SK-N-SH (cell line): Measurements from ENCODE around the gene DGUOK.

Experiments used
- ELF1 ChIP-seq: IDR thresholded peaks from 2 replicates; pipeline ENCODE4 v1.4.0; 2012
- EZH2phosphoT487 ChIP-seq: fragments of 200-600 bp; sonication (generic); IDR thresholded peaks from 2 replicates; pipeline ENCODE4 v1.6.1; 2017; ENCODE audit warnings: low read depth, mixed run types, mild to moderate bottlenecking, antibody characterized with exemption, moderate library complexity, borderline replicate concordance
- POLR2AphosphoS5 ChIP-seq: IDR thresholded peaks from 2 replicates; pipeline ENCODE4 v1.6.1; 2012; ENCODE audit warnings: low read depth, low read length
- RCOR1 ChIP-seq: fragments of 150-350 bp; IDR thresholded peaks from 2 replicates; pipeline ENCODE4 v1.6.1; 2017; ENCODE audit warnings: antibody characterized with exemption, low read length
- RXRA ChIP-seq: IDR thresholded peaks from 2 replicates; pipeline ENCODE4 v1.4.0; 2012; ENCODE audit warnings: low read depth, mild to moderate bottlenecking, borderline replicate concordance
- SIN3A ChIP-seq: IDR thresholded peaks from 2 replicates; pipeline ENCODE4 v1.6.1; 2012; ENCODE audit warnings: low read depth, mild to moderate bottlenecking, low read length, moderate library complexity, borderline replicate concordance
- SMC3 ChIP-seq: IDR thresholded peaks from 2 replicates; pipeline ENCODE4 v1.6.1; 2012; ENCODE audit warnings: low read depth, low read length, improper control_type of control experiment
- YY1 ChIP-seq: IDR thresholded peaks from 2 replicates; pipeline ENCODE4 v1.4.0; 2012; ENCODE audit warnings: low read depth, mild to moderate bottlenecking
- TF ChIP-seq, protein P1 (sequence below): fragments of 200-600 bp; sonication (generic); IDR thresholded peaks from 2 replicates; pipeline ENCODE4 v1.6.1; 2017; ENCODE audit warnings: antibody characterized with exemption, mild to moderate bottlenecking, moderate library complexity
- TF ChIP-seq, protein P2 (sequence below): IDR thresholded peaks from 2 replicates; pipeline ENCODE4 v1.6.1; 2012; ENCODE audit warnings: mild to moderate bottlenecking, low read depth, low read length, moderate library complexity

DNA sequence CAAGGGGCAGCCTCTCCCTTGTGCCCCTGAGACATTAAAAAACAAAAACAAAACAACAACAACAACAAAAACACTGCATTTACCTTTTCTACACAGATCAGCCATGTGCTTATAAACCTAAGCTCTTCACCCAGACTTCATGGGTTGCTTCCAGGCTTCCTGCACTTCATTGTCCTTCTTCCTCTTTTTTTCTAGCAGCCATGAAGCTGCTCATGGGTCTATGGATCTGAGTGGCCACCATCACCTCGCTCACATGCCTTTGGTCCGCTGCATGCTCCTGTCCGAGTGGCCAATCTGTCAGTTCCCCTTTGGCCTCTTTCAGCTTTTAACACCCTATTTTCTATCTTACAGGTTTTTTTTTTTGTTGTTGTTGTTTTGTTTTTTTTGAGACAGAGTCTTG lies 49.1 kb downstream of the DGUOK start:
- TF ChIP-seq, protein P1, sequence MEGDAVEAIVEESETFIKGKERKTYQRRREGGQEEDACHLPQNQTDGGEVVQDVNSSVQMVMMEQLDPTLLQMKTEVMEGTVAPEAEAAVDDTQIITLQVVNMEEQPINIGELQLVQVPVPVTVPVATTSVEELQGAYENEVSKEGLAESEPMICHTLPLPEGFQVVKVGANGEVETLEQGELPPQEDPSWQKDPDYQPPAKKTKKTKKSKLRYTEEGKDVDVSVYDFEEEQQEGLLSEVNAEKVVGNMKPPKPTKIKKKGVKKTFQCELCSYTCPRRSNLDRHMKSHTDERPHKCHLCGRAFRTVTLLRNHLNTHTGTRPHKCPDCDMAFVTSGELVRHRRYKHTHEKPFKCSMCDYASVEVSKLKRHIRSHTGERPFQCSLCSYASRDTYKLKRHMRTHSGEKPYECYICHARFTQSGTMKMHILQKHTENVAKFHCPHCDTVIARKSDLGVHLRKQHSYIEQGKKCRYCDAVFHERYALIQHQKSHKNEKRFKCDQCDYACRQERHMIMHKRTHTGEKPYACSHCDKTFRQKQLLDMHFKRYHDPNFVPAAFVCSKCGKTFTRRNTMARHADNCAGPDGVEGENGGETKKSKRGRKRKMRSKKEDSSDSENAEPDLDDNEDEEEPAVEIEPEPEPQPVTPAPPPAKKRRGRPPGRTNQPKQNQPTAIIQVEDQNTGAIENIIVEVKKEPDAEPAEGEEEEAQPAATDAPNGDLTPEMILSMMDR, result no peak
- TF ChIP-seq RXRA (no peak), YY1 (no peak), EZH2phosphoT487 (no peak), SIN3A (no peak), RCOR1 (no peak), SMC3 (no peak), ELF1 (no peak), POLR2AphosphoS5 (no peak)
- TF ChIP-seq, protein P2, sequence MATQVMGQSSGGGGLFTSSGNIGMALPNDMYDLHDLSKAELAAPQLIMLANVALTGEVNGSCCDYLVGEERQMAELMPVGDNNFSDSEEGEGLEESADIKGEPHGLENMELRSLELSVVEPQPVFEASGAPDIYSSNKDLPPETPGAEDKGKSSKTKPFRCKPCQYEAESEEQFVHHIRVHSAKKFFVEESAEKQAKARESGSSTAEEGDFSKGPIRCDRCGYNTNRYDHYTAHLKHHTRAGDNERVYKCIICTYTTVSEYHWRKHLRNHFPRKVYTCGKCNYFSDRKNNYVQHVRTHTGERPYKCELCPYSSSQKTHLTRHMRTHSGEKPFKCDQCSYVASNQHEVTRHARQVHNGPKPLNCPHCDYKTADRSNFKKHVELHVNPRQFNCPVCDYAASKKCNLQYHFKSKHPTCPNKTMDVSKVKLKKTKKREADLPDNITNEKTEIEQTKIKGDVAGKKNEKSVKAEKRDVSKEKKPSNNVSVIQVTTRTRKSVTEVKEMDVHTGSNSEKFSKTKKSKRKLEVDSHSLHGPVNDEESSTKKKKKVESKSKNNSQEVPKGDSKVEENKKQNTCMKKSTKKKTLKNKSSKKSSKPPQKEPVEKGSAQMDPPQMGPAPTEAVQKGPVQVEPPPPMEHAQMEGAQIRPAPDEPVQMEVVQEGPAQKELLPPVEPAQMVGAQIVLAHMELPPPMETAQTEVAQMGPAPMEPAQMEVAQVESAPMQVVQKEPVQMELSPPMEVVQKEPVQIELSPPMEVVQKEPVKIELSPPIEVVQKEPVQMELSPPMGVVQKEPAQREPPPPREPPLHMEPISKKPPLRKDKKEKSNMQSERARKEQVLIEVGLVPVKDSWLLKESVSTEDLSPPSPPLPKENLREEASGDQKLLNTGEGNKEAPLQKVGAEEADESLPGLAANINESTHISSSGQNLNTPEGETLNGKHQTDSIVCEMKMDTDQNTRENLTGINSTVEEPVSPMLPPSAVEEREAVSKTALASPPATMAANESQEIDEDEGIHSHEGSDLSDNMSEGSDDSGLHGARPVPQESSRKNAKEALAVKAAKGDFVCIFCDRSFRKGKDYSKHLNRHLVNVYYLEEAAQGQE, result no peak
